Pericardium fibroblast (primary cell): ENCODE data around the gene PODXL2. TPM values are rescaled to one million over a fixed set of nuclear protein-coding genes. Genes with fewer than 3 reads are reported as not detected.

Source experiments
- total RNA-seq: library from RNA; depleted of rRNA; stranded (reverse); fragments of >200 nt; gene quantifications from 2 replicates; pipeline ENCODE4 v1.2.3, GENCODE V29; 2015

Gene PODXL2, protein sequence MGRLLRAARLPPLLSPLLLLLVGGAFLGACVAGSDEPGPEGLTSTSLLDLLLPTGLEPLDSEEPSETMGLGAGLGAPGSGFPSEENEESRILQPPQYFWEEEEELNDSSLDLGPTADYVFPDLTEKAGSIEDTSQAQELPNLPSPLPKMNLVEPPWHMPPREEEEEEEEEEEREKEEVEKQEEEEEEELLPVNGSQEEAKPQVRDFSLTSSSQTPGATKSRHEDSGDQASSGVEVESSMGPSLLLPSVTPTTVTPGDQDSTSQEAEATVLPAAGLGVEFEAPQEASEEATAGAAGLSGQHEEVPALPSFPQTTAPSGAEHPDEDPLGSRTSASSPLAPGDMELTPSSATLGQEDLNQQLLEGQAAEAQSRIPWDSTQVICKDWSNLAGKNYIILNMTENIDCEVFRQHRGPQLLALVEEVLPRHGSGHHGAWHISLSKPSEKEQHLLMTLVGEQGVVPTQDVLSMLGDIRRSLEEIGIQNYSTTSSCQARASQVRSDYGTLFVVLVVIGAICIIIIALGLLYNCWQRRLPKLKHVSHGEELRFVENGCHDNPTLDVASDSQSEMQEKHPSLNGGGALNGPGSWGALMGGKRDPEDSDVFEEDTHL
- total RNA-seq, result 4.2 and 6.1 TPM in 2 replicates

GRCh38 chr3:127628788-127629466, at the start of gene PODXL2:
Gene PODXL2 (plus strand): TSS chr3:127629185. CDS start chr3:127629220, 35 bp downstream.

DNA sequence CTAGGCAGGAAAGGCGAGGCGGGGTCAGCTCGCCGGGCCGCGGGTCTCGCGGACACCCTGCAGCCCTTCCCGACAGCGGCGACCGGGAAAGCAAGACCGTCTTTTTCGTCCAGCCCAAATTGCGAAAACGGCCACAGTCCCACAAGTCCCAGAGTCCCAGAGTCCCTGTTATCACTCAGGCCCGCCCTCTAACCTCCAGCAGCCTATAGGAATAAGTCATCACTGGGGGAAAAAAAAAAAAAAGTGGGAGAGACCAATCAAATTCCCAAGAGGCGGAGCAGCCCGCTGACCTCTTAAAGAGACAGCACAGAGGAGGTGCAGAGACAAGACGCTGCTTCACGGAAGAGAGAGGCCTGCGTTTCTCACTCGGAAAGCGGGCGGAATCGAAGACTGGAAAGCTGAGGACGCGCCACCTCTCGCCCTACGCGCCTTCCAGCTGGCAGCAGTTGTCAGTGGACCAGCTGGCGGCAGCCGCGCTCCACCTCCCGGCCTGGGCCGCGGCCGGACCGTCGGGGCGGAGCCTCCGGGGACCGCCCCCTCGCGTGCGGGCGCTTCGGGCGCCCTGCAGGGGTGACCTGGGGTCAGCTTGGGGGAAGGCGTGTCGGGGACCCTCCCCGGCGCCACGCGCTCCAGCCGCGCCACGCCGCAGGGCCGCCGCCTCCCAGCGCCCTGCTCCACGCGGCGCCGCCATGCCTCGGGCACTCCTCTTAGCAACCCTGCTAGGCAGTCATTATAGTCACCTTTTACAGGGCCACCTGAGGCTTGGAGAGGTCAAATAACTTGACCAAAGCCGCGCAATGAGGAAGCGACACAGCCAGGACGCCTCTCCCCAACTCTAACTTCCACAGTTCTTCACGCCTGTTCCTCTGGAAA, 38.2 kb upstream of the PODXL2 start, which contains the start of gene TPRA1:
Gene TPRA1, minus strand, starts transcription at position 141 of the 873 bp plus-strand sequence. CDS start 10,587 bp downstream, outside the sequence.

GRCh38 chr3:127672429-127673190, 43.6 kb downstream of the PODXL2 start, which contains the start of gene ABTB1:
Gene ABTB1 (plus strand): TSS chr3:127672952. CDS start chr3:127673026, 74 bp downstream.

Other genes with a start within 250 kb of the PODXL2 start
- gene TPRA1, start 38.5 kb upstream of the PODXL2 start, total RNA-seq, result 65.4 and 74.1 TPM in 2 replicates
- gene MCM2, start 30.8 kb upstream of the PODXL2 start, total RNA-seq, result 7.9 and 10.2 TPM in 2 replicates
- gene ABTB1, start 43.8 kb downstream of the PODXL2 start, total RNA-seq, result 7.6 and 13.4 TPM in 2 replicates
- 8.3 and 28.9 TPM in 2 replicates for gene MGLL, start 193.3 kb downstream of the PODXL2 start, total RNA-seq